Endothelial cell of umbilical vein (primary cell): ENCODE data around the gene STK16. TPM values are rescaled to one million over a fixed set of nuclear protein-coding genes. Genes with fewer than 3 reads are reported as not detected.

Source experiments
- BruUV-seq: library from RNA; stranded (reverse); fragments of 400-500 nt; replicated peaks from 2 replicates; lab custom pipeline; 2021; lab: Mats Ljungman, UMichigan
- CTCF ChIA-PET: fragments of 300-600, 350-600 bp; sonication (Branson Sonifier 250); formaldehyde crosslinking; loops from one replicate; lab custom pipeline; 2021; ENCODE audit warnings: antibody characterized with exemption, inconsistent platforms; lab: Charles Lee
- POLR2A ChIA-PET: fragments of 300-600, 350-600 bp; sonication (Branson Sonifier 250); formaldehyde crosslinking; loops from one replicate; lab custom pipeline; 2021; ENCODE audit warnings: antibody characterized with exemption, inconsistent platforms; lab: Charles Lee
- DNase-seq: peaks from one replicate; pipeline ENCODE4 v3.0.0-alpha.2; 2011; ENCODE audit warnings: low read depth, low spot score
- FAIRE-seq: peaks from 2 replicates; lab custom pipeline; 2011; peaks lifted over from hg19 to GRCh38; lab: Jason Lieb, UNC
- H2AFZ ChIP-seq: 2 replicates; pipeline ENCODE4 v1.6.0; 2012; ENCODE audit warnings: low read depth, low read length, control low read depth, inconsistent platforms
- H3K27ac ChIP-seq: 2 replicates; pipeline ENCODE4 v1.5.1; 2011; ENCODE audit warnings: low read depth, mild to moderate bottlenecking, control low read depth, low read length, moderate library complexity; ENCODE audit not compliant: insufficient read depth
- H3K27me3 ChIP-seq, 2 experiments: 2 replicates each; pipeline versions ENCODE4 v1.6.0 to v1.6.1; 2011; ENCODE audit warnings: low read length in 2 of 2, mixed read lengths in 1 of 2; ENCODE audit not compliant: control insufficient read depth in 2 of 2, insufficient read depth in 2 of 2
- H3K36me3 ChIP-seq, 2 experiments: 2 replicates in 1 of 2; 3 replicates in 1 of 2; pipeline ENCODE4 v1.5.1; 2011; ENCODE audit warnings: low read length in 2 of 2, mild to moderate bottlenecking in 1 of 2, moderate library complexity in 1 of 2; ENCODE audit not compliant: control insufficient read depth in 2 of 2, insufficient read depth in 2 of 2; ENCODE audit errors: extremely low read depth in 1 of 2
- H3K4me1 ChIP-seq: 3 replicates; pipeline ENCODE4 v1.5.1; 2011; ENCODE audit warnings: mild to moderate bottlenecking, low read length; ENCODE audit not compliant: control insufficient read depth, insufficient read depth; ENCODE audit errors: extremely low read depth
- H3K4me2 ChIP-seq: 2 replicates; pipeline ENCODE4 v1.6.1; 2011; ENCODE audit warnings: low read length, control low read depth, mixed read lengths; ENCODE audit not compliant: insufficient read depth
- H3K4me3 ChIP-seq, 3 experiments: fragments of 200-600 bp in 1 of 3; sonication (generic), shearing (Covaris generic) in 1 of 3; replicated peaks in 1 of 3; 2 replicates each; pipeline ENCODE4 v1.5.1; 2011 to 2016; ENCODE audit warnings: control low read depth in 3 of 3, low read length in 3 of 3, mild to moderate bottlenecking in 2 of 3, inconsistent platforms in 1 of 3, low read depth in 1 of 3, moderate library complexity in 1 of 3; ENCODE audit not compliant: insufficient read depth in 1 of 3
- H3K79me2 ChIP-seq: 2 replicates; pipeline ENCODE4 v1.6.0; 2012; ENCODE audit warnings: low read length, inconsistent platforms; ENCODE audit not compliant: control insufficient read depth, insufficient read depth
- H3K9ac ChIP-seq: replicated peaks from 2 replicates; pipeline ENCODE3; 2011; ENCODE audit warnings: low read length, control low read depth; ENCODE audit not compliant: insufficient read depth; ENCODE audit errors: extremely low read depth
- H3K9me1 ChIP-seq: replicated peaks from 3 replicates; pipeline ENCODE4 v1.6.0; 2011; ENCODE audit warnings: mild to moderate bottlenecking, low read length; ENCODE audit not compliant: control insufficient read depth, insufficient read depth; ENCODE audit errors: extremely low read depth
- H3K9me3 ChIP-seq: replicated peaks from 2 replicates; pipeline ENCODE4 v1.5.1; 2012; ENCODE audit warnings: low read length, inconsistent platforms; ENCODE audit not compliant: control insufficient read depth, insufficient read depth
- H4K20me1 ChIP-seq: replicated peaks from 2 replicates; pipeline ENCODE3; 2011; ENCODE audit warnings: mild to moderate bottlenecking, low read length; ENCODE audit not compliant: control insufficient read depth, insufficient read depth; ENCODE audit errors: extremely low read depth
- CTCF ChIP-seq, 2 donors: IDR thresholded peaks; 1 replicate in 1 of 2; 2 replicates in 1 of 2; pipeline ENCODE4 v1.5.1; 2011; ENCODE audit warnings: low read length in 2 of 2, mild to moderate bottlenecking in 2 of 2, moderate library complexity in 2 of 2, control low read depth in 1 of 2, inconsistent platforms in 1 of 2, low read depth in 1 of 2; ENCODE audit not compliant: insufficient read depth in 1 of 2; ENCODE audit errors: extremely low read depth in 1 of 2
- EZH2 ChIP-seq: IDR thresholded peaks from 2 replicates; pipeline ENCODE4 v1.6.1; 2012; ENCODE audit warnings: borderline replicate concordance, low read depth, mild to moderate bottlenecking, moderate library complexity, low read length, inconsistent platforms; ENCODE audit not compliant: severe bottlenecking
- FOS ChIP-seq: IDR thresholded peaks from 2 replicates; pipeline ENCODE4 v1.6.1; 2011; ENCODE audit warnings: mild to moderate bottlenecking, low read length, moderate library complexity, borderline replicate concordance; ENCODE audit not compliant: insufficient read depth
- GATA2 ChIP-seq: IDR thresholded peaks from 2 replicates; pipeline ENCODE4 v1.7.0; 2011; ENCODE audit warnings: low read depth, mild to moderate bottlenecking, moderate library complexity, mixed read lengths, low read length; ENCODE audit not compliant: insufficient read length, insufficient read depth
- JUN ChIP-seq: IDR thresholded peaks from 2 replicates; pipeline ENCODE4 v1.6.1; 2011; ENCODE audit warnings: borderline replicate concordance, low read depth; ENCODE audit not compliant: insufficient read length, insufficient read depth
- MAX ChIP-seq: IDR thresholded peaks from 2 replicates; pipeline ENCODE4 v1.6.1; 2011; ENCODE audit not compliant: insufficient read depth, insufficient read length
- MYC ChIP-seq: IDR thresholded peaks from one replicate; pipeline ENCODE4 v1.6.1; 2011; ENCODE audit warnings: mild to moderate bottlenecking, low read depth, low read length
- POLR2A ChIP-seq: IDR thresholded peaks from 2 replicates; pipeline ENCODE4 v1.6.1; 2012; ENCODE audit warnings: low read depth, mild to moderate bottlenecking, control low read depth, low read length
- POLR2AphosphoS5 ChIP-seq: IDR thresholded peaks from 2 replicates; pipeline ENCODE4 v1.6.1; 2012; ENCODE audit warnings: low read depth, mild to moderate bottlenecking, control low read depth, low read length, moderate library complexity; ENCODE audit not compliant: insufficient read depth
- dilution Hi-C: fragments of 300-500 bp; cut with MboI; formaldehyde crosslinking; loops from one replicate; pipeline ENCODE4 v1.15.0; 2019; ENCODE audit warnings: low sequenced_read_pairs; ENCODE audit not compliant: extremely low pct_ligation_motif_present
- intact Hi-C: fragments of 100-400 bp; cut with micrococcal nuclease; formaldehyde crosslinking; loops from one replicate; pipeline ENCODE4 v1.10.0; 2022
- polyA plus RNA-seq, 4 experiments: library from polyadenylated mRNA; depleted of rRNA in 3 of 4; stranded (reverse) in 3 of 4; unstranded in 1 of 4; fragments of >200 nt; gene quantifications; 2 replicates each; pipeline versions ENCODE4 v1.2.1 to v1.2.3, GENCODE V29; 2011 to 2012; ENCODE audit warnings: missing spikeins in 1 of 4
- total RNA-seq: library from RNA; stranded (reverse); gene quantifications from 2 replicates; pipeline ENCODE4 v1.2.3, GENCODE V29; 2021

Gene STK16
- total and polyA plus RNA-seq, 2 donors (not counting 3 experiments of a cell fraction or from before 2014, with no cell fraction given): 18.8 to 63.2 TPM

- DNase-seq (no peak), FAIRE-seq (no peak)
- dilution Hi-C loops: no loop called here
- no peaks in the 10 kb centered on the region for H3K79me2 ChIP-seq
- H3K4me2 ChIP-seq: no peak overlapping the region
- POLR2A ChIA-PET: no interaction called here
- no peak overlapping the region for H2AFZ ChIP-seq
- BruUV-seq: no TSS peak
- intact Hi-C loops: no loop called here
- H3K9me1 ChIP-seq: no peaks in the 10 kb centered on the region
- H3K27ac ChIP-seq: no peak overlapping the region
- CTCF ChIA-PET: interaction anchor here (11.2 kb wide), 1 partner anchor 9 kb away, joined by 253 read pairs; the partner anchor contains the start of gene DNAJB2
- peaks cover 4% of the 10 kb centered on the region for H3K4me1 ChIP-seq
- no peaks in the 10 kb centered on the region for H4K20me1 ChIP-seq
- TF ChIP-seq POLR2AphosphoS5 (no peak), CTCF (IDR thresholded peaks at IDR 0.05; ENCODE audit: extremely low read depth in 1 of 2, insufficient read depth in 1 of 2, low read depth in 1 of 2, low read length in 2 of 2) (no peak), POLR2A (no peak), JUN (no peak)
- no peak overlapping the region for H3K9ac ChIP-seq
- H3K27me3 ChIP-seq: peaks cover 0 to 1% of the 10 kb centered on the region in 2 experiments
- no peaks in the 10 kb centered on the region for H3K9me3 ChIP-seq
- no peaks in the 10 kb centered on the region for H3K36me3 ChIP-seq
- no peak overlapping the region for H3K4me3 ChIP-seq
Measured at GRCh38 chr2:219290381-219291171, 45.3 kb downstream of the STK16 start.

GRCh38 chr2:219291394-219291793 is 46.1 kb downstream of the STK16 start:
- Histone ChIP-seq H3K27ac (no peak overlapping the region), H3K27me3 (peaks cover 0 to 1% of the 10 kb centered on the region in 2 experiments), H3K79me2 (no peaks in the 10 kb centered on the region), H4K20me1 (no peaks in the 10 kb centered on the region), H3K4me3 (no peak overlapping the region), H3K9me1 (no peaks in the 10 kb centered on the region), H3K4me1 (peaks cover 4% of the 10 kb centered on the region), H3K9me3 (no peaks in the 10 kb centered on the region), H3K4me2 (no peak overlapping the region), H3K36me3 (no peaks in the 10 kb centered on the region), H3K9ac (no peak overlapping the region), H2AFZ (no peak overlapping the region)
- ChIA-PET CTCF (interaction anchor here (0.6 to 11.2 kb wide), 2 partner anchors 10 to 96 kb away, joined by 4 to 253 read pairs; partner anchors contain the start of gene DNAJB2), POLR2A (no interaction called here)
- BruUV-seq: no TSS peak
- dilution Hi-C loops: no loop called here
- FAIRE-seq (no peak), DNase-seq (no peak)
- no peak for TF ChIP-seq EZH2
- TF ChIP-seq FOS: no peak
- no peak for TF ChIP-seq JUN
- TF ChIP-seq POLR2A: no peak
- TF ChIP-seq GATA2: no peak
- TF ChIP-seq POLR2AphosphoS5: no peak
- TF ChIP-seq MYC: no peak
- no peak for TF ChIP-seq MAX
- TF ChIP-seq CTCF (IDR thresholded peaks at IDR 0.05; ENCODE audit: extremely low read depth in 1 of 2, insufficient read depth in 1 of 2, low read depth in 1 of 2, low read length in 2 of 2): no peak
- intact Hi-C loops: no loop called here
